ENCODE data around the gene FMN1. TPM values are rescaled to one million over a fixed set of nuclear protein-coding genes. Genes with fewer than 3 reads are reported as not detected.

The FMN1 gene
- total RNA-seq, 1 experiment from 2014 or later: 2.4 TPM

DNA sequence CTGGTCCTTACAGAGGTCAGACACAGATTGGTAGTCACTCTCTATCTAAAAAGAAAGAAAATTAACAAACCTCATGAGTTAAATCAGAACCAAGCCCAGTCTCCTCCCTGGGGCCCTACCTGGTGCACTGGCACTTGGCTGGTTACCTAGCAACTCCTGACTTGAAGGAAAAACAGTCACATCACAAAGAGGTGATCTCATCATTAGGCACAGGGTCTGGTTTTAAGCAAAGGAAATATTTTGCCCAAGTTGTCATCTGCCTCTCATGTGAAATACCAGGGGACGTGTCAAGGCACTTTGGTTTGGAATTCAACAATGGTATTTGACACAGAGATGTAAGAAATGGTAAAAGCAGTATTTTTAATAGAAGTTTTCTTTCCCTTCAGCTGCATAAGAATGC lies 47.7 kb upstream of the FMN1 start:
- ChIA-PET CTCF (interaction anchor here (1.1 kb wide), 1 partner anchor 228 kb away, joined by 4 read pairs; no protein-coding TSS in a partner anchor), POLR2A (ENCODE audit: unreplicated experiment) (no interaction called here)
- Histone ChIP-seq H3K9me3 (ENCODE audit: low read length) (no peaks in the 10 kb centered on the region), H3K4me3 (ENCODE audit: low read length) (no peak overlapping the region; the same call in 1 of the 2 replicates), H3K27me3 (ENCODE audit: low read length) (0 out of 2 replicates have a peak, but pooled peaks cover 6% of the 10 kb centered on the region), H3K36me3 (ENCODE audit: low read depth, low read length) (no peaks in the 10 kb centered on the region), H3K4me1 (ENCODE audit: insufficient read depth, low read length) (peaks cover 44% of the 10 kb centered on the region), H4K20me1 (ENCODE audit: low read length) (no peaks in the 10 kb centered on the region), H3K9ac (ENCODE audit: low read length) (peak overlapping the region; percentile 78), H2AFZ (ENCODE audit: low read length) (peak overlapping the region; percentile 44), H3F3A (ENCODE audit: low read length, unreplicated experiment) (peaks cover 3% of the 10 kb centered on the region), H3K4me2 (ENCODE audit: low read length) (peak overlapping the region; percentile 66), H3K27ac (ENCODE audit: low read length) (peak overlapping the region; percentile 95), H3K9me2 (replicated peaks; ENCODE audit: low read length) (no peaks in the 10 kb centered on the region), H3K79me2 (ENCODE audit: low read length) (no peaks in the 10 kb centered on the region)
- TF ChIP-seq CTCF (conservative IDR thresholded peaks at IDR 0.05; ENCODE audit: low read depth, low read length): no peak
- TF ChIP-seq EZH2phosphoT487 (IDR thresholded peaks at IDR 0.05; ENCODE audit: borderline replicate concordance, low read length): no peak
- TF ChIP-seq EZH2 (IDR thresholded peaks at IDR 0.05; ENCODE audit: low read length, unreplicated experiment): no peak
- no TSS peak for BruUV-seq (replicated peaks)
- intact Hi-C loops (cut with micrococcal nuclease): loop anchor here (2.0 to 5.0 kb wide), 2 partner anchors 35 to 51 kb away; no protein-coding TSS in a partner anchor
- DNase-seq (peak; percentile 94), ATAC-seq (peak; percentile 70)

DNA sequence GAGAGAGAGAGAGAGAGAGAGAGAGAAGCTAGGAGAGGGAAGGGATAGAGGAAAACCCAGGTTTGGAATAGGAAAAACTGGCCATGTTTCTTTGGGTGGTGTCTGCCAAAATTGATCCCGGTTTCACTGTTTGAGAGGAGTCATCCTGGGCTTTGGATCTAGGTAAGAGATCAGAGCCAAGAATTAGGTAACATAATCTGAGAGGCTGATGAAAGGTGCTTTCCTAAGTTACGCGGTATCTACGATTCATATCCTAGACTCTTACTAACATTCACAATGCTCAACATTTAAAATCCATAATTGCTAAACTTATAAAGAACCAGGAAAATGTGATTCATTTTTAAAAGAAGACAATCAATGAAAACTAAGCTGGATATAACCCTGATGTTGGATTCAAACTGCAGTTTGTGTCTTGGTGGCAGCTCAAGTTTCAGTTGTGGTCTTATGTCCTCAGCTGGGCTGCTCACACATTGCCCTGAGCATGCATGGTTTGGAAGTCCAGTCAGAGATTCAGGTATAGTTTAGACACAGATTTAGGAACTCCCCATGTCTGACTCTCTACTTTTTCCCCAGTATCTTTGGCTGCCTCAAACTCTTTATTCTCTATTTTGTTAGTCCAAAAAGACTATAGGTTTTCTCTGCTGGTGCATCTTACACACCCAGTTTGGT lies 42.5 kb upstream of the FMN1 start:
- ATAC-seq (no peak), DNase-seq (peak; percentile 57)
- no peaks in the 10 kb centered on the region for H3F3A ChIP-seq (ENCODE audit: low read length, unreplicated experiment)
- H3K27ac ChIP-seq (ENCODE audit: low read length): peak overlapping the region; percentile 46
- peaks cover 25% of the 10 kb centered on the region for H3K4me1 ChIP-seq (ENCODE audit: insufficient read depth, low read length)
- no peaks in the 10 kb centered on the region for H3K27me3 ChIP-seq (ENCODE audit: low read length)
- H3K4me3 ChIP-seq (ENCODE audit: low read length): no peak overlapping the region; the same call in 1 of the 2 replicates
- intact Hi-C loops (cut with micrococcal nuclease): no loop called here
- no peaks in the 10 kb centered on the region for H3K9me3 ChIP-seq (ENCODE audit: low read length)
- H3K9ac ChIP-seq (ENCODE audit: low read length): no peak overlapping the region
- ChIA-PET CTCF (interaction anchor here (0.6 kb wide), 1 partner anchor 518 kb away, joined by 3 read pairs; no protein-coding TSS in a partner anchor), POLR2A (ENCODE audit: unreplicated experiment) (no interaction called here)
- no TSS peak for BruUV-seq (replicated peaks)
- H4K20me1 ChIP-seq (ENCODE audit: low read length): no peaks in the 10 kb centered on the region
- TF ChIP-seq EZH2phosphoT487 (IDR thresholded peaks at IDR 0.05; ENCODE audit: borderline replicate concordance, low read length): no peak
- no peak for TF ChIP-seq CTCF (conservative IDR thresholded peaks at IDR 0.05; ENCODE audit: low read depth, low read length)
- TF ChIP-seq EZH2 (IDR thresholded peaks at IDR 0.05; ENCODE audit: low read length, unreplicated experiment): no peak
- 0 out of 2 replicates have a peak overlapping the region, but pooled peaks have one; percentile 13 for H2AFZ ChIP-seq (ENCODE audit: low read length)
- no peaks in the 10 kb centered on the region for H3K36me3 ChIP-seq (ENCODE audit: low read depth, low read length)
- no peaks in the 10 kb centered on the region for H3K79me2 ChIP-seq (ENCODE audit: low read length)
- peak overlapping the region; percentile 21 for H3K4me2 ChIP-seq (ENCODE audit: low read length)
- H3K9me2 ChIP-seq (replicated peaks; ENCODE audit: low read length): no peaks in the 10 kb centered on the region

GRCh38 chr15:33234020-33234461 lies 39.5 kb upstream of the FMN1 start:
- H3K27me3 ChIP-seq (ENCODE audit: low read length): 0 out of 2 replicates have a peak, but pooled peaks cover 2% of the 10 kb centered on the region
- no peaks in the 10 kb centered on the region for H3K36me3 ChIP-seq (ENCODE audit: low read depth, low read length)
- H2AFZ ChIP-seq (ENCODE audit: low read length): no peak overlapping the region
- H3K4me2 ChIP-seq (ENCODE audit: low read length): no peak overlapping the region
- no peaks in the 10 kb centered on the region for H3K79me2 ChIP-seq (ENCODE audit: low read length)
- peak; percentile 92 for TF ChIP-seq CTCF (conservative IDR thresholded peaks at IDR 0.05; ENCODE audit: low read depth, low read length)
- no peak for TF ChIP-seq EZH2phosphoT487 (IDR thresholded peaks at IDR 0.05; ENCODE audit: borderline replicate concordance, low read length)
- ChIA-PET POLR2A (ENCODE audit: unreplicated experiment) (no interaction called here), CTCF (no interaction called here)
- no TSS peak for BruUV-seq (replicated peaks)
- intact Hi-C loops (cut with micrococcal nuclease): loop anchor here (1.0 to 2.0 kb wide), 4 partner anchors 59 to 495 kb away; no protein-coding TSS in a partner anchor
- no peaks in the 10 kb centered on the region for H3K9me2 ChIP-seq (replicated peaks; ENCODE audit: low read length)
- ATAC-seq (peak; percentile 90), DNase-seq (peak; percentile 80)
- H3K9me3 ChIP-seq (ENCODE audit: low read length): no peaks in the 10 kb centered on the region
- H3K4me1 ChIP-seq (ENCODE audit: insufficient read depth, low read length): peaks cover 15% of the 10 kb centered on the region
- no peaks in the 10 kb centered on the region for H4K20me1 ChIP-seq (ENCODE audit: low read length)
- H3K27ac ChIP-seq (ENCODE audit: low read length): no peak overlapping the region
- no peak overlapping the region for H3K4me3 ChIP-seq (ENCODE audit: low read length)
- H3F3A ChIP-seq (ENCODE audit: low read length, unreplicated experiment): no peaks in the 10 kb centered on the region
- no peak overlapping the region for H3K9ac ChIP-seq (ENCODE audit: low read length)

Measured in PC-3 (cell line).